KOPT-K1 (cell line): Measurements from ENCODE around the gene KTN1.

Experiments used
- H3K27ac ChIP-seq: fragments of 200-600 bp; sonication (generic); 2 replicates; pipeline ENCODE4 v1.5.1; 2016; ENCODE audit warnings: antibody characterized with exemption, mild to moderate bottlenecking, low read depth, low read length; ENCODE audit not compliant: poor library complexity, severe bottlenecking
- H3K36me3 ChIP-seq: fragments of 200-600 bp; sonication (generic); 2 replicates; pipeline ENCODE4 v1.5.1; 2017; ENCODE audit warnings: antibody characterized with exemption, mild to moderate bottlenecking, low read length, moderate library complexity; ENCODE audit not compliant: insufficient read depth
- H3K9me3 ChIP-seq: fragments of 200-600 bp; sonication (generic); 2 replicates; pipeline ENCODE4 v1.5.1; 2017; ENCODE audit warnings: antibody characterized with exemption, low read length, mild to moderate bottlenecking; ENCODE audit not compliant: insufficient read depth, poor library complexity, severe bottlenecking

KTN1 gene

GRCh38 chr14:55588259-55588699 lies 8.3 kb downstream of the KTN1 start:
- H3K27ac ChIP-seq: no peak overlapping the region

GRCh38 chr14:55589171-55589570 lies 9.2 kb downstream of the KTN1 start:
- Histone ChIP-seq H3K36me3 (no peaks in the 10 kb centered on the region), H3K27ac (no peak overlapping the region), H3K9me3 (no peaks in the 10 kb centered on the region)

More at GRCh38 chr14:55588259-55588699, 8.3 kb downstream of the KTN1 start:
- Histone ChIP-seq H3K36me3 (no peaks in the 10 kb centered on the region), H3K9me3 (no peaks in the 10 kb centered on the region)

- peaks cover 22% of the 10 kb centered on the region for H3K9me3 ChIP-seq
- no peaks in the 10 kb centered on the region for H3K36me3 ChIP-seq
Observed at GRCh38 chr14:55592436-55592835, 12.4 kb downstream of the KTN1 start.

GRCh38 chr14:55593698-55594097 lies 13.7 kb downstream of the KTN1 start:
- Histone ChIP-seq H3K36me3 (no peaks in the 10 kb centered on the region), H3K9me3 (peaks cover 33% of the 10 kb centered on the region), H3K27ac (no peak overlapping the region)

More at GRCh38 chr14:55592436-55592835, 12.4 kb downstream of the KTN1 start:
- H3K27ac ChIP-seq: no peak overlapping the region

GRCh38 chr14:55599250-55599879 lies 19.4 kb downstream of the KTN1 start:
- Histone ChIP-seq H3K9me3 (peaks cover 41% of the 10 kb centered on the region), H3K27ac (no peak overlapping the region), H3K36me3 (peaks cover 10% of the 10 kb centered on the region)

GRCh38 chr14:55600784-55601561 lies 21.0 kb downstream of the KTN1 start:
- no peak overlapping the region for H3K27ac ChIP-seq
- peaks cover 33% of the 10 kb centered on the region for H3K9me3 ChIP-seq
- H3K36me3 ChIP-seq: peaks cover 10% of the 10 kb centered on the region

- peaks cover 10% of the 10 kb centered on the region for H3K36me3 ChIP-seq
- no peak overlapping the region for H3K27ac ChIP-seq
- peaks cover 10% of the 10 kb centered on the region for H3K9me3 ChIP-seq
Observed at GRCh38 chr14:55603401-55603953, 23.5 kb downstream of the KTN1 start.

GRCh38 chr14:55604488-55604887 lies 24.5 kb downstream of the KTN1 start:
- Histone ChIP-seq H3K27ac (no peak overlapping the region), H3K9me3 (no peaks in the 10 kb centered on the region), H3K36me3 (peaks cover 10% of the 10 kb centered on the region)

GRCh38 chr14:55604900-55605418 lies 25.0 kb downstream of the KTN1 start:
- H3K36me3 ChIP-seq: peaks cover 10% of the 10 kb centered on the region
- no peak overlapping the region for H3K27ac ChIP-seq
- H3K9me3 ChIP-seq: no peaks in the 10 kb centered on the region

GRCh38 chr14:55605793-55606192 lies 25.8 kb downstream of the KTN1 start:
- H3K36me3 ChIP-seq: peaks cover 10% of the 10 kb centered on the region
- H3K9me3 ChIP-seq: no peaks in the 10 kb centered on the region
- H3K27ac ChIP-seq: no peak overlapping the region

- H3K9me3 ChIP-seq: no peaks in the 10 kb centered on the region
- H3K36me3 ChIP-seq: peaks cover 8% of the 10 kb centered on the region
- H3K27ac ChIP-seq: no peak overlapping the region
Observed at GRCh38 chr14:55607386-55607785, 27.4 kb downstream of the KTN1 start.

GRCh38 chr14:55609681-55610080 lies 29.7 kb downstream of the KTN1 start:
- Histone ChIP-seq H3K9me3 (no peaks in the 10 kb centered on the region), H3K36me3 (peaks cover 28% of the 10 kb centered on the region), H3K27ac (no peak overlapping the region)

- peaks cover 39% of the 10 kb centered on the region for H3K36me3 ChIP-seq
- no peak overlapping the region for H3K27ac ChIP-seq
- H3K9me3 ChIP-seq: no peaks in the 10 kb centered on the region
Observed at GRCh38 chr14:55610713-55611370, 30.8 kb downstream of the KTN1 start.

- Histone ChIP-seq H3K9me3 (no peaks in the 10 kb centered on the region), H3K36me3 (peaks cover 49% of the 10 kb centered on the region)
Observed at GRCh38 chr14:55611859-55612258, 31.9 kb downstream of the KTN1 start.

GRCh38 chr14:55614304-55614703 lies 34.3 kb downstream of the KTN1 start:
- Histone ChIP-seq H3K36me3 (peaks cover 73% of the 10 kb centered on the region), H3K9me3 (peaks cover 16% of the 10 kb centered on the region), H3K27ac (no peak overlapping the region)

More at GRCh38 chr14:55611859-55612258, 31.9 kb downstream of the KTN1 start:
- no peak overlapping the region for H3K27ac ChIP-seq
